Fibroblast of lung (primary cell): Measurements from ENCODE around the gene GIPC3.

Source experiments
- EZH2 ChIP-seq: IDR thresholded peaks from 2 replicates; pipeline ENCODE4 v1.5.1; 2012; ENCODE audit warnings: low read length, control low read depth, mild to moderate bottlenecking; ENCODE audit errors: missing control alignments
- TF ChIP-seq, protein P1 (sequence below), 2 donors: IDR thresholded peaks in 1 of 2; conservative IDR thresholded peaks in 1 of 2; 1 replicate in 1 of 2; 2 replicates in 1 of 2; pipeline ENCODE4 v1.5.1; 2011 to 2012; ENCODE audit warnings: low read length in 2 of 2, control low read depth in 1 of 2, inconsistent platforms in 1 of 2, low read depth in 1 of 2, mild to moderate bottlenecking in 1 of 2

DNA sequence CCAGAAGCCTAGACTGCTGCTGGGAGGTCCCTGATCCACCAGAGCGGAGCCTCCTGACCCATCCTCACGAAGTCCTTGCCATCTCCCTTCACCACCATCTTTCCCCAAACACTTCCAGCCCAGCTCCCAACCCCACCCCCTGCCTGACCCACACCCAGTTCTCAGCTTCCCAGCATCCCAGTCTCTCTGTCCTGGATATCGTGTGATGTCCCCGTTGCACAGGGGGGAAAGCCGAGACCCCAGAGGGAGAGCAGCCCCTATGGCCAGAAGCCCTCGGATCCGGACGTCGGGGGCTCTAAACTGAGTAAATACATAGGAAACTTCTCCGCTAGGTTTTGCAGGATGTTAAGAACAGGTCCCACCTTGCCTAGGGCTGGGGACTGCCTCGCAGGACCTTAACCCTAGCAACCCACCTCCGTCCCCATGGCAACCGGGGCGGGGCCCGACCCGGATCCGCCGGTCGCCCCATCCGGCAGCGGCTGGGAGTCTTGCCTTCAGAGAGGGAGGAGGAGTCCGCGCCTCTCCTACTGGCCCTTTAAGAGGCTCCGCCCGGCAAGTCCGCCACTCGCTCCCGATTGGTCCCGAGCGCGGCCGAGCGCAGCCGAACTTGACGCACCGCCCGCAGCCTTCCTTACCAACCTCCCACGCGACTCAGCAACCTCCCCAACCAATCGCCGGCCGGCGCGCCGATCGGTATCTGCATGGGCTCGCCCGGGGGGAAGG is 13.0 kb upstream of the GIPC3 start:
- TF ChIP-seq, protein P1, sequence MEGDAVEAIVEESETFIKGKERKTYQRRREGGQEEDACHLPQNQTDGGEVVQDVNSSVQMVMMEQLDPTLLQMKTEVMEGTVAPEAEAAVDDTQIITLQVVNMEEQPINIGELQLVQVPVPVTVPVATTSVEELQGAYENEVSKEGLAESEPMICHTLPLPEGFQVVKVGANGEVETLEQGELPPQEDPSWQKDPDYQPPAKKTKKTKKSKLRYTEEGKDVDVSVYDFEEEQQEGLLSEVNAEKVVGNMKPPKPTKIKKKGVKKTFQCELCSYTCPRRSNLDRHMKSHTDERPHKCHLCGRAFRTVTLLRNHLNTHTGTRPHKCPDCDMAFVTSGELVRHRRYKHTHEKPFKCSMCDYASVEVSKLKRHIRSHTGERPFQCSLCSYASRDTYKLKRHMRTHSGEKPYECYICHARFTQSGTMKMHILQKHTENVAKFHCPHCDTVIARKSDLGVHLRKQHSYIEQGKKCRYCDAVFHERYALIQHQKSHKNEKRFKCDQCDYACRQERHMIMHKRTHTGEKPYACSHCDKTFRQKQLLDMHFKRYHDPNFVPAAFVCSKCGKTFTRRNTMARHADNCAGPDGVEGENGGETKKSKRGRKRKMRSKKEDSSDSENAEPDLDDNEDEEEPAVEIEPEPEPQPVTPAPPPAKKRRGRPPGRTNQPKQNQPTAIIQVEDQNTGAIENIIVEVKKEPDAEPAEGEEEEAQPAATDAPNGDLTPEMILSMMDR (conservative IDR thresholded peaks at IDR 0.05 in 1 of 2, IDR thresholded peaks at IDR 0.05 in 1 of 2; ENCODE audit: low read depth in 1 of 2, low read length in 2 of 2): no peak
- TF ChIP-seq EZH2: no peak
